WTC11 (cell line): Measurements from ENCODE around the gene CDX1.

Source experiments
- CTCF ChIP-seq: fragments of 200-600 bp; IDR thresholded peaks from 2 replicates; pipeline ENCODE4 v1.8.0; 2022; ENCODE audit warnings: antibody characterized with exemption
- FOXJ3 ChIP-seq: sonication (generic); formaldehyde crosslinking; IDR thresholded peaks from 2 replicates; pipeline ENCODE4 v1.9.0; 2021; ENCODE audit warnings: missing genetic modification reagents, mild to moderate bottlenecking, borderline replicate concordance
- MLX ChIP-seq: sonication (generic); formaldehyde crosslinking; IDR thresholded peaks from 2 replicates; pipeline ENCODE4 v1.8.1; 2023; ENCODE audit warnings: mild to moderate bottlenecking, missing genetic modification reagents, moderate library complexity
- NR2C2 ChIP-seq: sonication (generic); formaldehyde crosslinking; IDR thresholded peaks from 2 replicates; pipeline ENCODE4 v1.8.0; 2022; ENCODE audit warnings: mild to moderate bottlenecking, missing genetic modification reagents
- SMAD3 ChIP-seq: sonication (generic); formaldehyde crosslinking; IDR thresholded peaks from 2 replicates; pipeline ENCODE4 v1.8.0; 2022; ENCODE audit warnings: missing genetic modification reagents, mild to moderate bottlenecking, borderline replicate concordance
- TEAD4 ChIP-seq: sonication (generic); formaldehyde crosslinking; IDR thresholded peaks from 2 replicates; pipeline ENCODE4 v1.8.0; 2022; ENCODE audit warnings: mild to moderate bottlenecking, missing genetic modification reagents
- ZNF121 ChIP-seq: sonication (generic); formaldehyde crosslinking; IDR thresholded peaks from 2 replicates; pipeline ENCODE4 v1.8.0; 2023; ENCODE audit warnings: missing genetic modification reagents
- TF ChIP-seq, protein P1 (sequence below): sonication (generic); formaldehyde crosslinking; IDR thresholded peaks from 2 replicates; pipeline ENCODE4 v1.8.1; 2023; ENCODE audit warnings: mild to moderate bottlenecking, missing genetic modification reagents, moderate library complexity

GRCh38 chr5:150189326-150189725 lies 22.7 kb downstream of the CDX1 start:
- TF ChIP-seq ZNF121 (CRISPR knock-in tag) = no peak
- TF ChIP-seq CTCF = no peak
- TF ChIP-seq MLX (CRISPR knock-in tag) = no peak
- TF ChIP-seq SMAD3 (CRISPR knock-in tag) = no peak
- TF ChIP-seq FOXJ3 = no peak
- no peak for TF ChIP-seq TEAD4 (CRISPR knock-in tag)
- TF ChIP-seq, protein P1, sequence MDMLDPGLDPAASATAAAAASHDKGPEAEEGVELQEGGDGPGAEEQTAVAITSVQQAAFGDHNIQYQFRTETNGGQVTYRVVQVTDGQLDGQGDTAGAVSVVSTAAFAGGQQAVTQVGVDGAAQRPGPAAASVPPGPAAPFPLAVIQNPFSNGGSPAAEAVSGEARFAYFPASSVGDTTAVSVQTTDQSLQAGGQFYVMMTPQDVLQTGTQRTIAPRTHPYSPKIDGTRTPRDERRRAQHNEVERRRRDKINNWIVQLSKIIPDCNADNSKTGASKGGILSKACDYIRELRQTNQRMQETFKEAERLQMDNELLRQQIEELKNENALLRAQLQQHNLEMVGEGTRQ = no peak
- TF ChIP-seq NR2C2 (CRISPR knock-in tag) = no peak
